Gastroesophageal sphincter (tissue), 4 donors: ENCODE data around the gene ZNF44. TPM values are rescaled to one million over a fixed set of nuclear protein-coding genes. Genes with fewer than 3 reads are reported as not detected.

Experiments used
- ATAC-seq: fragments of 150-250 bp; one replicate; pipeline ENCODE4 v1.9.1; 2016; ENCODE audit warnings: mild to moderate bottlenecking, moderate library complexity
- H3K27ac ChIP-seq, 4 donors: fragments of 200-600 bp; sonication (generic) in 3 of 4; 1 replicate in 3 of 4; 2 replicates in 1 of 4; pipeline ENCODE4 v1.5.1; 2016 to 2019
- H3K27me3 ChIP-seq: fragments of 200-600 bp; sonication (generic); one replicate; pipeline ENCODE4 v1.5.1; 2019
- H3K36me3 ChIP-seq, 2 donors: fragments of 200-600 bp; sonication (generic); one replicate each; pipeline ENCODE4 v1.5.1; 2019; ENCODE audit warnings: control low read depth in 1 of 2
- H3K4me1 ChIP-seq, 3 donors: fragments of 200-600 bp; sonication (generic); 1 replicate in 2 of 3; 2 replicates in 1 of 3; pipeline ENCODE4 v1.5.1; 2016 to 2019; ENCODE audit warnings: control low read depth in 2 of 3
- H3K4me3 ChIP-seq, 2 donors: fragments of 200-600 bp; sonication (generic); one replicate each; pipeline ENCODE4 v1.5.1; 2019; ENCODE audit warnings: mild to moderate bottlenecking in 1 of 2, moderate library complexity in 1 of 2
- H3K9me3 ChIP-seq, 3 donors: fragments of 200-600 bp; sonication (generic); one replicate each; pipeline ENCODE4 v1.5.1; 2017 to 2019; ENCODE audit warnings: control low read depth in 2 of 3
- EP300 ChIP-seq: sonication (generic); formaldehyde crosslinking; IDR thresholded peaks from one replicate; pipeline ENCODE4 v1.6.1; 2017; ENCODE audit warnings: antibody characterized with exemption, mild to moderate bottlenecking
- POLR2A ChIP-seq, 2 donors: fragments of 450-650 bp; IDR thresholded peaks; one replicate each; pipeline ENCODE4 v1.6.1; 2017; ENCODE audit warnings: antibody characterized with exemption in 2 of 2, mild to moderate bottlenecking in 2 of 2, moderate library complexity in 1 of 2
- POLR2AphosphoS5 ChIP-seq: sonication (generic); formaldehyde crosslinking; IDR thresholded peaks from one replicate; pipeline ENCODE4 v1.6.1; 2017; ENCODE audit warnings: antibody characterized with exemption
- WGBS, 2 donors: methylation state at CpG; one replicate each; pipeline ENCODE4 v1.1.5; 2018; ENCODE audit warnings: low coverage in 1 of 2; 5-methylcytosine and 5-hydroxymethylcytosine counted together
- total RNA-seq, 4 donors: library from RNA; depleted of rRNA; stranded (reverse); fragments of >200 nt; gene quantifications; one replicate each; pipeline ENCODE4 v1.1.0, GENCODE V29; 2016
- TF ChIP-seq, protein P1 (sequence below), 4 experiments: fragments of 200-600 bp in 2 of 4; fragments of 450-650 bp in 2 of 4; sonication (generic) in 1 of 4; IDR thresholded peaks; one replicate each; pipeline ENCODE4 v1.5.1; 2017 to 2019; ENCODE audit warnings: antibody characterized with exemption in 4 of 4, mild to moderate bottlenecking in 2 of 4, moderate library complexity in 2 of 4

ZNF44 gene
- total RNA-seq, 4 donors from 2014 or later = 10.1 to 14.6 (median 11.3) TPM

DNA sequence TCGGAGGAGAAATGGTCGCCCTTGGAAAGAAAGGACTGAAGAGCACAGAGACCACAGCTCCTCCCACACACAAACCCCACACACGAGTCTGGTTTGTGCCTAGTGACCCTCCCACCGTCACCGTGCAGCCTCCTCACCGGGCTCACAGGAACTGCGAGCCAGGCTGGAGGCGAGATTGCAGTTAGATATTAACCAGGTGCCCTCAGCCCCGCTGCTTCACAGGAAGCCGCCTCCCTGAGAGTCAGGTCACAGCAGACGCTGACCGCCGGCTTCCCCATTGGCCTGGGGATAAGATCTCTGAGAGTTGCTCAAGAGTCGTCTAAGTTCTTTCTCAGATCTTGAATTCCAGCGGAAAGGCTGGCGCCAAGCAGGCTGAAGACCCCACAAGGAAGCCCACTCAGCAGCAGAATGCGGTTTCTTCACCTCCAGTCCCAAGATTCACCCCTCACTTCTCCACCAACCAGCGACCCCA, 870 bp downstream of the ZNF44 start:
- H3K4me1 ChIP-seq = peaks cover 0 to 57% (median 19%) of the 10 kb centered on the region in 3 donors
- 0 to 2% methylated on average over 4 to 7 of the region's 18 CpGs for WGBS, 2 donors

DNA sequence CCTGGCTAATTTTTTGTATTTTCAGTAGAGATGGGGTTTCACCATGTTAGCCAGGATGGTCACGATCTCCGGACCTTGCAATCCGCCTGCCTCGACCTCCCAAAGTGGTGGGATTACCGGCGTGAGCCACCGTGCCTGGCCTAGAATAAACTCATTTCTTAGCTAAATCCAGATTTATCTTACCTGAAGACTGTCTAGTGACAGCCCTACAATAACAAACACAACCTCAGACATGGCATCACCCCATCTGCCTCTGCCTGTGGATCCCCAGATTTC, 5.0 kb downstream of the ZNF44 start:
- ATAC-seq = no peak
- no peaks in the 10 kb centered on the region for H3K27me3 ChIP-seq
- H3K9me3 ChIP-seq = no peaks in the 10 kb centered on the region
- H3K27ac ChIP-seq = peak overlapping the region in 3 of 4 donors; percentile 51 to 55 (median 52)
- WGBS, 2 donors = 87% methylated on average over 3 of the region's 7 CpGs; no CpG with 5 or more reads in 1 of the 2 donors
- H3K36me3 ChIP-seq = peaks cover 0 to 7% of the 10 kb centered on the region in 2 donors
- peaks cover 0 to 58% (median 15%) of the 10 kb centered on the region in 3 donors for H3K4me1 ChIP-seq
- TF ChIP-seq POLR2AphosphoS5 (no peak), POLR2A (IDR thresholded peaks at IDR 0.05) (no peak), EP300 (no peak)
- TF ChIP-seq, protein P1, sequence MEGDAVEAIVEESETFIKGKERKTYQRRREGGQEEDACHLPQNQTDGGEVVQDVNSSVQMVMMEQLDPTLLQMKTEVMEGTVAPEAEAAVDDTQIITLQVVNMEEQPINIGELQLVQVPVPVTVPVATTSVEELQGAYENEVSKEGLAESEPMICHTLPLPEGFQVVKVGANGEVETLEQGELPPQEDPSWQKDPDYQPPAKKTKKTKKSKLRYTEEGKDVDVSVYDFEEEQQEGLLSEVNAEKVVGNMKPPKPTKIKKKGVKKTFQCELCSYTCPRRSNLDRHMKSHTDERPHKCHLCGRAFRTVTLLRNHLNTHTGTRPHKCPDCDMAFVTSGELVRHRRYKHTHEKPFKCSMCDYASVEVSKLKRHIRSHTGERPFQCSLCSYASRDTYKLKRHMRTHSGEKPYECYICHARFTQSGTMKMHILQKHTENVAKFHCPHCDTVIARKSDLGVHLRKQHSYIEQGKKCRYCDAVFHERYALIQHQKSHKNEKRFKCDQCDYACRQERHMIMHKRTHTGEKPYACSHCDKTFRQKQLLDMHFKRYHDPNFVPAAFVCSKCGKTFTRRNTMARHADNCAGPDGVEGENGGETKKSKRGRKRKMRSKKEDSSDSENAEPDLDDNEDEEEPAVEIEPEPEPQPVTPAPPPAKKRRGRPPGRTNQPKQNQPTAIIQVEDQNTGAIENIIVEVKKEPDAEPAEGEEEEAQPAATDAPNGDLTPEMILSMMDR (IDR thresholded peaks at IDR 0.05) = no peak
- H3K4me3 ChIP-seq = no peak overlapping the region

More for the DNA sequence above, 870 bp downstream of the ZNF44 start:
- H3K36me3 ChIP-seq = no peaks in the 10 kb centered on the region
- no peaks in the 10 kb centered on the region for H3K9me3 ChIP-seq
- TF ChIP-seq POLR2AphosphoS5 (peak; percentile 63), POLR2A (IDR thresholded peaks at IDR 0.05) (no peak), EP300 (no peak)
- TF ChIP-seq, protein P1 (IDR thresholded peaks at IDR 0.05) = no peak
- no peaks in the 10 kb centered on the region for H3K27me3 ChIP-seq
- peak overlapping the region; percentile 89 to 94 (median 92) for H3K27ac ChIP-seq
- peak overlapping the region; percentile 71 to 92 for H3K4me3 ChIP-seq
- ATAC-seq = peak; percentile 47

DNA sequence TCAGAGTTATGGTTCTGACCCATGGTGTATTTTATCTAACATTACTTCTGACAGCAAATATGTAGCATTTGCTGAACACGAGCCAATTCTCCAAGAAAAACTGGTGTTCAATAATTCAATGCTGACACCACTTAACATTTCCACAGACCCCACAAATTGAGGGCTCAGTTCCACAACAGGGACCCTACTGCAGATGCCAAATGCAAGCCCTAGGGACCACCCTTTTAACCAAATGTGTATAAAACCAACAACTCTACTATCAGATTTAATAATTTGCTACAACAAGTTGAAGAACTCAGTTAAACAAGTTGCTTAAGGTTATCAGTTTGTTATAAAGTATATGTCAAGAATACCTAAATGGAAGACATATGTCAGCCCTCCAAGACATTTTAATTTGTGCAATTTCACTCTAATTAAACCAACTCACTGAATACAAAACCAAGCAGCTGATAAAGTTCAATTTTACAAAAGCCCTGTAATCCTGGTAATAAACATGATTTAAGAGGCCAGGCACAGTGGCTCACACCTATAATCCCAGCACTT, 6.7 kb downstream of the ZNF44 start:
- Histone ChIP-seq H3K27me3 (no peaks in the 10 kb centered on the region), H3K4me3 (no peak overlapping the region), H3K4me1 (peaks cover 0 to 51% (median 12%) of the 10 kb centered on the region in 3 donors), H3K27ac (no peak overlapping the region), H3K36me3 (peaks cover 0 to 13% of the 10 kb centered on the region in 2 donors), H3K9me3 (peaks cover 0 to 5% (median 0%) of the 10 kb centered on the region in 3 donors)
- TF ChIP-seq POLR2AphosphoS5 (no peak), POLR2A (IDR thresholded peaks at IDR 0.05) (no peak)
- 64% methylated on average over 1 of the region's 1 CpG; no CpG with 5 or more reads in 1 of the 2 donors for WGBS, 2 donors
- no peak for ATAC-seq

DNA sequence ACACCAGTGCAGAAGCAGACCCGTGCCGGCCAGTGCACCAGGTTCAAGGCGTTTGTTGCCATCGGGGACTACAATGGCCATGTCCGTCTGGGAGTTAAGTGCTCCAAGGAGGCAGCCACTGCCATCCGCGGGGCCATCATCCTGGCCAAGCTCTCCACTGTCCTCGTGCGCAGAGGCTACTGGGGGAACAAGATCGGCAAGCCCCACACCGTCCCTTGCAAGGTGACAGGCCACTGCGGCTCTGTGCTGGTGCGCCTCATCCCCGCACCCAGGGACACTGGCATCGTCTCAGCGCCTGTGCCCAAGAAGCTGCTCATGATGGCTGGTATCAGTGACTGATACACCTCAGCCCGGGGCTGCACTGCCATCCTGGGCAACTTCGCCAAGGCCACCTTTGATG, 10.1 kb downstream of the ZNF44 start:
- Histone ChIP-seq H3K4me1 (peaks cover 0 to 17% (median 6%) of the 10 kb centered on the region in 3 donors), H3K4me3 (no peak overlapping the region), H3K9me3 (peaks cover 0 to 5% (median 0%) of the 10 kb centered on the region in 3 donors), H3K36me3 (peaks cover 0 to 13% of the 10 kb centered on the region in 2 donors), H3K27ac (no peak overlapping the region), H3K27me3 (no peaks in the 10 kb centered on the region)
- 100% methylated on average over 2 of the region's 18 CpGs; no CpG with 5 or more reads in 1 of the 2 donors for WGBS, 2 donors
- TF ChIP-seq POLR2A (IDR thresholded peaks at IDR 0.05) = no peak
- TF ChIP-seq, protein P1 (IDR thresholded peaks at IDR 0.05) = no peak
- no peak for TF ChIP-seq EP300
- TF ChIP-seq POLR2AphosphoS5 = no peak
- ATAC-seq = no peak

DNA sequence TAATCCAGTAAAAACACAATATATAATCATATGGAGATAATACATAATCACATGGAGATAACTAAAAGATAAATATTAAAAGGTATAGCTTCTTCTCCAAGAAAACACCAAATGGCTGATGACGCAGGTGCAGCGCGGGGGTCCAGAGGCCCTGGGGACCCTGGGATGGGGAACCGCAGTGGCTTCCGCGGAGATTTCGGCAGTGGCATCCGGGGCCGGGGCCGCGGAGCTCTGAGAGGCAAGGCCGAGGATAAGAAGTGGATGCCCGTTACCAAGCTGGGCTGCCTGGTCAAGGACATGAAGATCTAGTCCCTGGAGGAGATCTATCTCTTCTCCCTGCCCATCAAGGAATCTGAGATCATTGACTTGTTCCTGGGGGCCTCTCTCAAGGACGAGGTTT, 10.5 kb downstream of the ZNF44 start:
- peaks cover 0 to 13% of the 10 kb centered on the region in 2 donors for H3K36me3 ChIP-seq
- H3K27ac ChIP-seq = no peak overlapping the region
- ATAC-seq = no peak
- WGBS, 2 donors = 94% methylated on average over 8 of the region's 14 CpGs; no CpG with 5 or more reads in 1 of the 2 donors
- peaks cover 0 to 5% (median 0%) of the 10 kb centered on the region in 3 donors for H3K9me3 ChIP-seq
- TF ChIP-seq POLR2AphosphoS5 = no peak
- H3K4me3 ChIP-seq = no peak overlapping the region
- H3K27me3 ChIP-seq = no peaks in the 10 kb centered on the region
- peaks cover 0 to 13% (median 5%) of the 10 kb centered on the region in 3 donors for H3K4me1 ChIP-seq

DNA sequence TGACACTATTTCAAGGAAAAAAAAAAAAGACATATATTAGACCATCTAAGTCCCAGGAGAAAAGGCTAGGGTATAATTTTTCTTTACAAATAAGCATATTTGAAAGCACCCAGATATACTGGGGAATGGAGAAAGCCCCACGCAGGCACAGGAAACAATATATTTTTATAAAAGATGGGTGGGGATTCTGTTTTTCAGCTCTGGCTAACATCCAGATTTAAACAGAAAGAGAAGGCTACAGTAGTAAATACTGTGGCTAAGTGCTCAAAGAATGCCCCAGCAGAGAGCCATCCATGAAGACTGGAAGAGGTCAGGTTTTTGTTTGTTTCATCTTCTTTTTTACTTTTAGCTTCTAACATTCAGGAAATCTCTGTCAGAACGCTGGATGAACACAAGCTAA, 16.0 kb downstream of the ZNF44 start:
- H3K36me3 ChIP-seq = peaks cover 0 to 40% of the 10 kb centered on the region in 2 donors
- H3K4me3 ChIP-seq = no peak overlapping the region
- H3K4me1 ChIP-seq = no peaks in the 10 kb centered on the region
- no peaks in the 10 kb centered on the region for H3K27me3 ChIP-seq
- ATAC-seq = no peak
- no peak overlapping the region for H3K27ac ChIP-seq
- H3K9me3 ChIP-seq = peaks cover 0 to 48% (median 0%) of the 10 kb centered on the region in 3 donors
- TF ChIP-seq POLR2AphosphoS5 (no peak), EP300 (no peak)
- TF ChIP-seq, protein P1 (IDR thresholded peaks at IDR 0.05) = no peak
- 82 to 90% methylated on average over 2 of the region's 2 CpGs for WGBS, 2 donors
